ENCODE measurements around the gene DNM2. TPM values are rescaled to one million over a fixed set of nuclear protein-coding genes. Genes with fewer than 3 reads are reported as not detected.

Gene DNM2
- total RNA-seq, 4 donors from 2014 or later, result 135 to 322 (median 173) TPM

- Histone ChIP-seq H3K4me3 (no peak overlapping the region), H3K9me3 (no peaks in the 10 kb centered on the region), H3K4me1 (no peaks in the 10 kb centered on the region), H3K36me3 (peaks cover 75% of the 10 kb centered on the region), H3K27me3 (no peaks in the 10 kb centered on the region), H3K27ac (no peak overlapping the region)
- no peak for TF ChIP-seq POLR2AphosphoS5 (IDR thresholded peaks at IDR 0.05)
- TF ChIP-seq POLR2A (IDR thresholded peaks at IDR 0.05), result no peak
- no peak for TF ChIP-seq EP300 (IDR thresholded peaks at IDR 0.05)
- no peak for TF ChIP-seq CTCF (IDR thresholded peaks at IDR 0.05)
- no peak for DNase-seq (ENCODE audit: low spot score in 2 of 2)
- 100% methylated on average over 2 of the region's 5 CpGs for WGBS
These were observed 84.6 kb downstream of the DNM2 start for GRCh38 chr19:10802479-10802878.

GRCh38 chr19:10803252-10803651 lies 85.4 kb downstream of the DNM2 start:
- no peak overlapping the region for H3K4me3 ChIP-seq
- TF ChIP-seq CTCF (IDR thresholded peaks at IDR 0.05) (no peak), POLR2AphosphoS5 (IDR thresholded peaks at IDR 0.05) (no peak), EP300 (IDR thresholded peaks at IDR 0.05) (no peak), POLR2A (IDR thresholded peaks at IDR 0.05) (no peak)
- peaks cover 75% of the 10 kb centered on the region for H3K36me3 ChIP-seq
- H3K4me1 ChIP-seq, result no peaks in the 10 kb centered on the region
- no peaks in the 10 kb centered on the region for H3K27me3 ChIP-seq
- no peak for DNase-seq (ENCODE audit: low spot score in 2 of 2)
- WGBS, result 94% methylated on average over 9 of the region's 9 CpGs
- H3K27ac ChIP-seq, result no peak overlapping the region
- no peaks in the 10 kb centered on the region for H3K9me3 ChIP-seq

GRCh38 chr19:10805065-10805757 lies 87.3 kb downstream of the DNM2 start:
- H3K4me1 ChIP-seq, result no peaks in the 10 kb centered on the region
- H3K9me3 ChIP-seq, result no peaks in the 10 kb centered on the region
- H3K36me3 ChIP-seq, result peaks cover 83% of the 10 kb centered on the region
- H3K4me3 ChIP-seq, result no peak overlapping the region
- TF ChIP-seq CTCF (IDR thresholded peaks at IDR 0.05) (no peak), EP300 (IDR thresholded peaks at IDR 0.05) (no peak)
- WGBS, result 87% methylated on average over 11 of the region's 11 CpGs
- no peak for DNase-seq (ENCODE audit: low spot score in 2 of 2)
- no peaks in the 10 kb centered on the region for H3K27me3 ChIP-seq
- no peak overlapping the region for H3K27ac ChIP-seq

GRCh38 chr19:10805758-10806247 lies 87.9 kb downstream of the DNM2 start:
- TF ChIP-seq EP300 (IDR thresholded peaks at IDR 0.05), result no peak
- TF ChIP-seq POLR2AphosphoS5 (IDR thresholded peaks at IDR 0.05), result no peak
- TF ChIP-seq CTCF (IDR thresholded peaks at IDR 0.05), result no peak
- TF ChIP-seq POLR2A (IDR thresholded peaks at IDR 0.05), result no peak
- DNase-seq (ENCODE audit: low spot score in 2 of 2), result no peak
- Histone ChIP-seq H3K36me3 (peaks cover 83% of the 10 kb centered on the region), H3K27ac (no peak overlapping the region), H3K4me1 (no peaks in the 10 kb centered on the region), H3K9me3 (no peaks in the 10 kb centered on the region), H3K27me3 (no peaks in the 10 kb centered on the region), H3K4me3 (no peak overlapping the region)
- WGBS, result 91% methylated on average over 11 of the region's 11 CpGs

- TF ChIP-seq EP300 (IDR thresholded peaks at IDR 0.05) (no peak), POLR2AphosphoS5 (IDR thresholded peaks at IDR 0.05) (no peak)
- Histone ChIP-seq H3K4me1 (peaks cover 4% of the 10 kb centered on the region), H3K36me3 (peaks cover 85% of the 10 kb centered on the region)
These were observed 91.2 kb downstream of the DNM2 start for GRCh38 chr19:10808937-10809649.

More at GRCh38 chr19:10808937-10809649, 91.2 kb downstream of the DNM2 start:
- 56% methylated on average over 7 of the region's 10 CpGs for WGBS
- Histone ChIP-seq H3K4me3 (no peak overlapping the region), H3K27ac (no peak overlapping the region), H3K9me3 (no peaks in the 10 kb centered on the region), H3K27me3 (no peaks in the 10 kb centered on the region)
- DNase-seq (ENCODE audit: low spot score in 2 of 2), result no peak

Data from suprapubic skin (tissue), 4 donors.